Measurements from ENCODE around the gene POM121.
"Not testable (repeated sequence)": the region's sequence is repeated elsewhere in the genome, so short reads cannot be mapped to it uniquely, and the experiment has no call there.

DNA sequence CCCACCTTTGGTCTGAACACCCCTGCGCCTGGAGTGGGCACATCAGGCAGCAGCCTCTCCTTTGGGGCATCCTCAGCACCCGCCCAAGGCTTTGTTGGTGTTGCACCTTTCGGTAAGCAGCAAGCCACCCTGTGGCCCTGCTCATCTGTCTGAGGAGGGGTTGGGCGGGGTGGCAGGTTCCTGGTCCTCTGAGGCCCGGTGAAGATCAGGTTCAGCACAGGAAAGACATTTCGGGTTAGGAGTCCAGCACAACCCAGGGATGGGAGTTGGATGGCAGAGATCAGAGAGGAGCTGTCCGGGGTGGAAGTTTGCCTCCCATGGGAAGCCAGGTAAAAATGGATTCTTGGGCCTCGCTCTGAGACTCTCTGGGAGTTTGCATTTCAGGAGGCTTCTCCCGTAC, 20.7 kb downstream of the POM121 start:
- TF ChIP-seq, protein P1, sequence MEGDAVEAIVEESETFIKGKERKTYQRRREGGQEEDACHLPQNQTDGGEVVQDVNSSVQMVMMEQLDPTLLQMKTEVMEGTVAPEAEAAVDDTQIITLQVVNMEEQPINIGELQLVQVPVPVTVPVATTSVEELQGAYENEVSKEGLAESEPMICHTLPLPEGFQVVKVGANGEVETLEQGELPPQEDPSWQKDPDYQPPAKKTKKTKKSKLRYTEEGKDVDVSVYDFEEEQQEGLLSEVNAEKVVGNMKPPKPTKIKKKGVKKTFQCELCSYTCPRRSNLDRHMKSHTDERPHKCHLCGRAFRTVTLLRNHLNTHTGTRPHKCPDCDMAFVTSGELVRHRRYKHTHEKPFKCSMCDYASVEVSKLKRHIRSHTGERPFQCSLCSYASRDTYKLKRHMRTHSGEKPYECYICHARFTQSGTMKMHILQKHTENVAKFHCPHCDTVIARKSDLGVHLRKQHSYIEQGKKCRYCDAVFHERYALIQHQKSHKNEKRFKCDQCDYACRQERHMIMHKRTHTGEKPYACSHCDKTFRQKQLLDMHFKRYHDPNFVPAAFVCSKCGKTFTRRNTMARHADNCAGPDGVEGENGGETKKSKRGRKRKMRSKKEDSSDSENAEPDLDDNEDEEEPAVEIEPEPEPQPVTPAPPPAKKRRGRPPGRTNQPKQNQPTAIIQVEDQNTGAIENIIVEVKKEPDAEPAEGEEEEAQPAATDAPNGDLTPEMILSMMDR (IDR thresholded peaks at IDR 0.05; ENCODE audit: extremely low read depth in 1 of 2, insufficient read depth in 1 of 2, low read depth in 1 of 2, low read length in 2 of 2): not testable (repeated sequence)
- not testable (repeated sequence) for TF ChIP-seq POLR2A (IDR thresholded peaks at IDR 0.05; ENCODE audit: low read depth, low read length); GATA2 (IDR thresholded peaks at IDR 0.05; ENCODE audit: insufficient read depth, insufficient read length, low read depth, low read length); POLR2AphosphoS5 (IDR thresholded peaks at IDR 0.05; ENCODE audit: insufficient read depth, low read depth, low read length); EZH2 (IDR thresholded peaks at IDR 0.05; ENCODE audit: borderline replicate concordance, low read depth, low read length, severe bottlenecking); JUN (IDR thresholded peaks at IDR 0.05; ENCODE audit: borderline replicate concordance, insufficient read depth, insufficient read length, low read depth); FOS (IDR thresholded peaks at IDR 0.05; ENCODE audit: borderline replicate concordance, insufficient read depth, low read length); MYC (IDR thresholded peaks at IDR 0.05; ENCODE audit: low read depth, low read length)
- TF ChIP-seq, protein P2, sequence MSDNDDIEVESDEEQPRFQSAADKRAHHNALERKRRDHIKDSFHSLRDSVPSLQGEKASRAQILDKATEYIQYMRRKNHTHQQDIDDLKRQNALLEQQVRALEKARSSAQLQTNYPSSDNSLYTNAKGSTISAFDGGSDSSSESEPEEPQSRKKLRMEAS (IDR thresholded peaks at IDR 0.05; ENCODE audit: insufficient read depth, insufficient read length): not testable (repeated sequence)
